HG03378 (cell line): Measurements from ENCODE around the gene WIPF3.
"Not testable (repeated sequence)": the region's sequence is repeated elsewhere in the genome, so short reads cannot be mapped to it uniquely, and the experiment has no call there.

ENCODE experiments used
- ATAC-seq: cut with Tn5 transposase; IDR thresholded peaks from one replicate; pipeline ENCODE4 v1.9.1; 2021; ENCODE audit warnings: mild to moderate bottlenecking, moderate library complexity; ENCODE audit not compliant: unreplicated experiment

WIPF3 gene

GRCh38 chr7:29875741-29876140, 69.4 kb downstream of the WIPF3 start:
- ATAC-seq: no peak

- no peak for ATAC-seq
Observed at GRCh38 chr7:29877196-29877595, 70.9 kb downstream of the WIPF3 start.

- ATAC-seq: no peak
Observed at GRCh38 chr7:29878081-29878688, 71.9 kb downstream of the WIPF3 start.

DNA sequence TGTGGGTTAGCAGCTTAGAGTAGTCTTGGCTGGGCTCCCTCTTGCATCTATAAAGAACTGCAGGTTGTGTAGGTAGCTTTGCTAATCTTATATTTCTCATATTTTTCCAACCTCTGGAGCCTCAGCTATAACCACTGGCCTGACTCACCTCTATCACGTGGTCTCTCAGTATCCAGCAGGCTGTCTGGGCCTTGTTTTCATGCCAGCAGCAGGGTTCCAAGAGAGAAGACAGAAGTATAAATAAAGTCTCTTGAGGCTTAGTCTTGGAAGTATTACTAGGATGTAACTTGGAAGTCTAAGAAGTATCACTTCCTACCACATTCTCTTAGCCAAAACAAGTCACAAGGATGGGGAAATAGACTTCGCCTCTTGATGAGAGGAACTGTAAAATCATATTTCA, 73.3 kb downstream of the WIPF3 start:
- ATAC-seq: no peak

DNA sequence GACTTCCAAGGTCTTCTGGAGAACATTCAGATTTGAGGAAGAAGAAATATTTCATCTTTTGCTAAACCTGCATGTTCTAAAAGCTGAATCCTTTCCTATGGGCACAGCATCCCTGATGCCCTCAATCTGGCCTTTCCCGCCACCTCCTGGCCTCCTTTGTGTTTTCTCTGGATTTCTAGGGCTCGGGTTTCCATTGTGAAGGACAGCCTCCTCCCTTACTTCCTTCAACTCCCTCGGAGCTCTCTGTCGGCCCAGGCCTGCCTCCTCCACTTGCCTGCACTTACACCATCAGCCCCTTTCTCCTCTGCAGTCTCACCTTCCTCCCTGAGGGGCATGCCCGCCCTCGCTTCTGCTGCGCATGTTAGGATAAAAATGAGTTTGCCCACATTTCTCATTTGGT, 75.4 kb downstream of the WIPF3 start:
- ATAC-seq: no peak

GRCh38 chr7:29882481-29882880, 76.2 kb downstream of the WIPF3 start:
- ATAC-seq: no peak

DNA sequence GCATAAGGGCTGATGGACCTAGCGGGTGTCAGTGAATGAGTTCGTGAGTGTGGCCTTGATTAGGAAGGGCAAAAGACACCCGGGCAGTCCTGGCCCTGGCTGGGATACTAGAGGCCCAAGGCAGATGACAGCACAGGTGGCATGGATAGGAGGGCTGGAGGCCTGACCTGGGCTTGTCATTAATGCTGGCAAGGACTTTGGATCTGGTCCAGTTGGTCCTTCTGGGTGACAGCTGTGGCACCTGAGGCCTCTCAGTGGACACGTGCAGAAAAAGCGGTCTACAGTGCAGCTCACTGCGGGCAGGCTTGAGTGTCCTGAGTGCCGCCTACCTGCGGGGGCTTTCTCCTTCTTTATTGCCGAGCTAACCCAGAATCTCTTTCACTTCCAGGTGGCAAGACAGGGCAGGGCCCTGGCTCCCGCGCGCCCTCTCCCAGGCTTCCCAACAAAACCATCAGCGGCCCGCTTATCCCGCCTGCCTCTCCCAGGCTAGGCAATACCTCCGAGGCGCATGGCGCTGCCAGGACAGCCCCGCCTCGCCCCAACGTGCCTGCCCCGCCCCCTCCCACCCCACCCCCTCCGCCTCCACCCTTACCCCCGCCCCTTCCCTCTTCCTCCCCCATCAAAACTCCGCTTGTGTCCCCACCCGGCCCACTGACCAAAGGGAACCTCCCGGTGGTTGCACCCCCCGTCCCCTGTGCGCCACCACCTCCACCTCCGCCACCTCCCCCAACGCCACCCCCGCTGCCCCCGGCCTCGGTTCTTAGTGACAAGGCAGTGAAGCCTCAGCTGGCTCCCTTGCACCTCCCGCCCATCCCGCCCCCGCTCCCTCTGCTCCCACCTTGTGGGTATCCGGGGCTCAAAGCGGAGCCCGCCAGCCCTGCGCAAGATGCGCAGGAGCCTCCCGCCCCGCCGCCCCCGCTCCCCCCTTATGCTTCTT, 77.4 kb downstream of the WIPF3 start:
- ATAC-seq: no peak

DNA sequence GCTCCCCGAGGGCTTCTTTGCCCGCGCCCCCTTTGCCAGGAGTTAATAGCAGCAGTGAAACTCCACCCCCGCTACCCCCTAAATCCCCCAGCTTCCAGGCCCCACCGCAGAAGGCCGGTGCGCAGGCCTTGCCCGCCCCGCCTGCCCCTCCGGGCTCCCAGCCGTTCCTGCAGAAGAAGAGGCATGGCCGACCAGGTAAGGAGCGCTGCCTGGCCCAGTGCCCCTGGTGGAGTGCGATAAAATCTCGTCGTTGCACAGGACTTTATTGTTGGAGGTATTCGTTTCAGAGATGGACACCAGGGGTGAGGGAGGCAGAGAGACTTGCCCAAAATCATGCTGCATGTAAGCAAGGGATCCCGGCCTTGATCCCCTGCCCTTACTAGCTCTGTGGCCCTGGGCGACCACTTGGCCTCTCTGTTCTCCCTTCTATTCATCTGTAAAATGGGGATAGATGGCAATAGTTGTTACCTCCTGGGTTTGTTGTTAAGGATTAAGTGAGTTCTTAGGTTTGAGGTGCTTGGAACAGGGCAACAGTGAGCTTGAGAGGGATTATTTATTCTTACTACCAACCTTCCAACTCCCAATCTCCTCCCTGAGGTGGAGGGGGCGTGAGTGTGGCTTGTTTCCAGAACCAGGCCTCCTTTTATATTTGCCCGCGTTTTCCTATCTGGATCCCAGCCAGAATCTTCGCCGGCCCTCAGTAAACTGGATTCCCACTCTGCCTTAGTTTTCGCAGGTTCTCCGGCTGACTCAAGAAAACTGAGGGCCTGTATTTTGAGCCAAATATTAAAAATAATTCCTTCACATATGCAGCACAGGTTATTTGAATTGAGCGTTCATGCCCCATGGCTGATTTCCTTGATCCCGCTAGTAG, 78.3 kb downstream of the WIPF3 start:
- no peak for ATAC-seq

GRCh38 chr7:29885626-29886025, 79.3 kb downstream of the WIPF3 start:
- ATAC-seq: no peak

- no peak for ATAC-seq
Observed at GRCh38 chr7:29886827-29887226, 80.5 kb downstream of the WIPF3 start.

GRCh38 chr7:29888006-29888405, 81.7 kb downstream of the WIPF3 start:
- ATAC-seq: no peak

- ATAC-seq: no peak
Observed at GRCh38 chr7:29889288-29889687, 83.0 kb downstream of the WIPF3 start.

- ATAC-seq: no peak
Observed at GRCh38 chr7:29890251-29890650, 83.9 kb downstream of the WIPF3 start.

DNA sequence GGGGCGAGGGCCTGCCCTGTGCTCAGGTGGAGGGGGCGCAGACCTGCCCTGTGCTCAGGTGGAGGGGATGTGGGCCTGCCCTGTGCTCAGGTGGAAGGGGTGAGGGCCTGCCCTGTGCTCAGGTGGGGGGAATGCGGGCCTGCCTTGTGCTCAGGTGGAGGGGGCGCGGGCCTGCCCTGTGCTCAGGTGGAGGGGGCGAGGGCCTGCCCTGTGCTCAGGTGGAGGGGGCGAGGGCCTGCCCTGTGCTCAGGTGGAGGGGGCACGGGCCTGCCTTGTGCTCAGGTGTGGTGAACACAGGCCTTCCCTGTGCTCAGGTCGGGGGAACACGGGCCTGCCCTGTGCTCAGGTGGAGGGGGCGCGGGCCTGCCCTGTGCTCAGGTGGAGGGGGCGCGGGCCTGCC, 84.5 kb downstream of the WIPF3 start:
- ATAC-seq: not testable (repeated sequence)

DNA sequence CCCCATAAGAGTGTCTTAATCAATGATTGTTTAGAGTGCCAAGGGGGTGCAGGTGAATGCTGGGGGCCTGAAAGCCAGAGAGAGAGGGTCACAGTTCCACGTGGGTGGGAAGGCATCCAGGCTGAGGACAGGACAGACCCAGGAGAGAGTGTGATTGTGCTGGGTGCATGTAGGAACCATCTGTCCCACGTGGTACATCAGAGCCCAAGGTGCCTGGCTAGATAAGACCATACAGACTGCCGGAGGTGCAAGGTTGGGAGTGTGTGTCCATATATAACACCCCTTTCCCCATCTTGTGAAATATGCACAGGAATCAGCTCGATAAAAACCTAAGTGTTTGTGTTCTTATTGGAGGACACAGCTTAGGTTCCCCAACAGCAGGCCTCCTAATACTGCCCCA, 85.5 kb downstream of the WIPF3 start:
- ATAC-seq: no peak

- ATAC-seq: no peak
Observed at GRCh38 chr7:29892231-29892630, 85.9 kb downstream of the WIPF3 start.

DNA sequence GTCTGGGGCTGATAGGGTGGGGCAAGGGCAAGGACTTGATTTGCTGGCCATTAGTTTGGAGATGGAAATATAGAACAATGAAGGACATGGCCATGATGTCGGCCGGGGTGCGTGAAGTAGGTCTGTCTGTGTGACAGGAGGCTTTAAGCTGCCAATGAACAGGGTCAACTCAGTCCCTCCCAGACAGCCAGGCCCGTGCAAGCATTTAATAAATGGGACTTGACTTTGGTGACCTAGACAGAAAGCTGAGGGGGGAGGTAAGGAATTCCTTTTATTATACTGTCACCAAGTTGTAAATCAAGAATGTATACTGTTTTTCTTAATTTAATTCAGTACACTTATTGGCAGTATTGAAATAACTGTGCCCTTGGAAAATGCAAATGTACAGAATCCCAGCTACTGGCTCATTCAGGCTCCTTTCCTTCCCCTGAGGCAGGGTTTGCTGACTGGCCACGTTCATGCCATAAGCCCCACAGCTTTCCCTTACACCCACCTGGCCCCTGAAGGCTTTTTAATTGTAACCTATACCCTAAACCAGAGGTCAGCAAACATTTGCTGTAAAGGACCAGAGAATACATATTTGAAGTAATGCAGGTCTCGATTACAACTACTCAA, 87.2 kb downstream of the WIPF3 start:
- ATAC-seq: no peak

- no peak for ATAC-seq
Observed at GRCh38 chr7:29894256-29894655, 87.9 kb downstream of the WIPF3 start.

- no peak for ATAC-seq
Observed at GRCh38 chr7:29895559-29895958, 89.3 kb downstream of the WIPF3 start.

GRCh38 chr7:29896685-29897411, 90.5 kb downstream of the WIPF3 start:
- ATAC-seq: no peak
